Tibial artery (tissue), 4 donors: ENCODE results near the gene AFF3.
"Not testable (repeated sequence)": the region's sequence is repeated elsewhere in the genome, so short reads cannot be mapped to it uniquely, and the experiment has no call there.

Experiments
- DNase-seq, 2 donors: peaks; one replicate each; pipeline ENCODE4 v3.0.0-alpha.2; 2019
- H3K27ac ChIP-seq, 2 donors: fragments of 200-600 bp; sonication (generic) in 1 of 2; 1 replicate in 1 of 2; 2 replicates in 1 of 2; pipeline ENCODE4 v1.5.1; 2018 to 2019; ENCODE audit warnings: mild to moderate bottlenecking in 1 of 2
- H3K27me3 ChIP-seq, 2 donors: fragments of 200-600 bp; sonication (generic) in 1 of 2; one replicate each; pipeline versions ENCODE4 v1.5.1 to v1.6.0; 2016 to 2019
- H3K36me3 ChIP-seq, 3 donors: fragments of 200-600 bp; sonication (generic) in 2 of 3; one replicate each; pipeline ENCODE4 v1.5.1; 2016 to 2019; ENCODE audit warnings: mild to moderate bottlenecking in 2 of 3
- H3K4me1 ChIP-seq, 4 donors: fragments of 200-600 bp; sonication (generic) in 2 of 4; 1 replicate in 3 of 4; 2 replicates in 1 of 4; pipeline ENCODE4 v1.5.1; 2016 to 2019
- H3K4me3 ChIP-seq, 2 donors: fragments of 200-600 bp; sonication (generic) in 1 of 2; 1 replicate in 1 of 2; 2 replicates in 1 of 2; pipeline ENCODE4 v1.5.1; 2018 to 2019; ENCODE audit warnings: mild to moderate bottlenecking in 2 of 2
- H3K9me3 ChIP-seq, 3 donors: fragments of 200-600 bp; sonication (generic) in 1 of 3; one replicate each; pipeline ENCODE4 v1.5.1; 2016 to 2019
- intact Hi-C: fragments of 100-400 bp; cut with DNase I; formaldehyde crosslinking; loops from one replicate; pipeline ENCODE4 v1.15.0; 2023; ENCODE audit warnings: low total_unique reads
- TF ChIP-seq, protein P1 (sequence below), 2 experiments: fragments of 200-600 bp in 1 of 2; fragments of 450-650 bp in 1 of 2; IDR thresholded peaks; one replicate each; pipeline ENCODE4 v1.5.1; 2017 to 2019; ENCODE audit warnings: antibody characterized with exemption in 2 of 2, mild to moderate bottlenecking in 1 of 2, moderate library complexity in 1 of 2

Gene AFF3

GRCh38 chr2:100107440-100107839 is 35.0 kb downstream of the AFF3 start:
- TF ChIP-seq, protein P1, sequence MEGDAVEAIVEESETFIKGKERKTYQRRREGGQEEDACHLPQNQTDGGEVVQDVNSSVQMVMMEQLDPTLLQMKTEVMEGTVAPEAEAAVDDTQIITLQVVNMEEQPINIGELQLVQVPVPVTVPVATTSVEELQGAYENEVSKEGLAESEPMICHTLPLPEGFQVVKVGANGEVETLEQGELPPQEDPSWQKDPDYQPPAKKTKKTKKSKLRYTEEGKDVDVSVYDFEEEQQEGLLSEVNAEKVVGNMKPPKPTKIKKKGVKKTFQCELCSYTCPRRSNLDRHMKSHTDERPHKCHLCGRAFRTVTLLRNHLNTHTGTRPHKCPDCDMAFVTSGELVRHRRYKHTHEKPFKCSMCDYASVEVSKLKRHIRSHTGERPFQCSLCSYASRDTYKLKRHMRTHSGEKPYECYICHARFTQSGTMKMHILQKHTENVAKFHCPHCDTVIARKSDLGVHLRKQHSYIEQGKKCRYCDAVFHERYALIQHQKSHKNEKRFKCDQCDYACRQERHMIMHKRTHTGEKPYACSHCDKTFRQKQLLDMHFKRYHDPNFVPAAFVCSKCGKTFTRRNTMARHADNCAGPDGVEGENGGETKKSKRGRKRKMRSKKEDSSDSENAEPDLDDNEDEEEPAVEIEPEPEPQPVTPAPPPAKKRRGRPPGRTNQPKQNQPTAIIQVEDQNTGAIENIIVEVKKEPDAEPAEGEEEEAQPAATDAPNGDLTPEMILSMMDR (IDR thresholded peaks at IDR 0.05): no peak
- Histone ChIP-seq H3K9me3 (no peaks in the 10 kb centered on the region), H3K4me1 (peaks cover 0 to 18% (median 9%) of the 10 kb centered on the region in 4 donors), H3K27me3 (no peaks in the 10 kb centered on the region), H3K27ac (no peak overlapping the region), H3K4me3 (no peak overlapping the region), H3K36me3 (no peaks in the 10 kb centered on the region)
- intact Hi-C loops: no loop called here
- no peak for DNase-seq

GRCh38 chr2:100106460-100106859 is 35.9 kb downstream of the AFF3 start:
- Histone ChIP-seq H3K27me3 (no peaks in the 10 kb centered on the region), H3K4me1 (peaks cover 0 to 18% (median 9%) of the 10 kb centered on the region in 4 donors), H3K4me3 (no peak overlapping the region), H3K27ac (peak overlapping the region in 1 of 2 donors; percentile 22), H3K36me3 (no peaks in the 10 kb centered on the region), H3K9me3 (no peaks in the 10 kb centered on the region)
- TF ChIP-seq, protein P1 (IDR thresholded peaks at IDR 0.05): no peak
- intact Hi-C loops: no loop called here
- DNase-seq: no peak

GRCh38 chr2:100105678-100106054 is 36.7 kb downstream of the AFF3 start:
- TF ChIP-seq, protein P1 (IDR thresholded peaks at IDR 0.05): no peak
- no peak for DNase-seq
- H3K36me3 ChIP-seq: no peaks in the 10 kb centered on the region
- no peaks in the 10 kb centered on the region for H3K9me3 ChIP-seq
- H3K27me3 ChIP-seq: no peaks in the 10 kb centered on the region
- H3K27ac ChIP-seq: no peak overlapping the region
- peaks cover 0 to 18% (median 9%) of the 10 kb centered on the region in 4 donors for H3K4me1 ChIP-seq
- H3K4me3 ChIP-seq: peak overlapping the region; percentile 68 to 73
- intact Hi-C loops: no loop called here

GRCh38 chr2:100104718-100105677 is 37.4 kb downstream of the AFF3 start:
- no peak for DNase-seq
- Histone ChIP-seq H3K27ac (peak overlapping the region; percentile 54 to 57), H3K4me1 (peaks cover 0 to 18% (median 9%) of the 10 kb centered on the region in 4 donors), H3K9me3 (no peaks in the 10 kb centered on the region), H3K36me3 (no peaks in the 10 kb centered on the region), H3K27me3 (no peaks in the 10 kb centered on the region), H3K4me3 (peak overlapping the region; percentile 68 to 73)
- TF ChIP-seq, protein P1 (IDR thresholded peaks at IDR 0.05): no peak
- intact Hi-C loops: no loop called here

DNA sequence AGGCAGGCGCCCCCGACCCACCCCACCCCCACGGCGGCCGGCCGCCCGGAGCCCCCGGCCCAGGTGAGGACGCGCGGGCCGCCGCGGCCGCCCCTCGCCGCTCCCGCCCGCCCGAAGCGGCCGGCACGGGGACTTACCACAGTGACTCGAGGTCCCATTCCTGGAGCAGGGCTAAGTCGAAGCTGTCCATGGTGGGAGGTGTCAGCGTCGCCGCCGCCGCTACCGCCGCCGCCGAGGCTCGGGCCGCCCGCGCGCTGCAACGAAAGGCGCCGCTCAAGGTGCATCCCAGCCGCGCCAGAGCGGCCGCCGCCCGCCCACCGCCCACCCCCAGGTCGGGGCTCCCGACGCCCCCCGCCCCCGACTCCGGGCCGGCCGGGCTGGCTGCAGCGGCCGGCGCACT is 38.1 kb downstream of the AFF3 start:
- intact Hi-C loops, H3K27ac ChIP-seq, H3K27me3 ChIP-seq, H3K36me3 ChIP-seq, H3K9me3 ChIP-seq, DNase-seq: not testable (repeated sequence)
- H3K4me1 ChIP-seq: peaks cover 0 to 18% (median 9%) of the 10 kb centered on the region in 4 donors
- peak overlapping the region; percentile 68 to 73 for H3K4me3 ChIP-seq

GRCh38 chr2:100103527-100104252 is 38.7 kb downstream of the AFF3 start:
- intact Hi-C loops, H3K36me3 ChIP-seq, H3K27me3 ChIP-seq, DNase-seq, H3K9me3 ChIP-seq: not testable (repeated sequence)
- peak overlapping the region; percentile 68 to 73 for H3K4me3 ChIP-seq
- H3K27ac ChIP-seq: peak overlapping the region in 1 of 2 donors; percentile 47
- peaks cover 0 to 18% (median 9%) of the 10 kb centered on the region in 4 donors for H3K4me1 ChIP-seq

DNA sequence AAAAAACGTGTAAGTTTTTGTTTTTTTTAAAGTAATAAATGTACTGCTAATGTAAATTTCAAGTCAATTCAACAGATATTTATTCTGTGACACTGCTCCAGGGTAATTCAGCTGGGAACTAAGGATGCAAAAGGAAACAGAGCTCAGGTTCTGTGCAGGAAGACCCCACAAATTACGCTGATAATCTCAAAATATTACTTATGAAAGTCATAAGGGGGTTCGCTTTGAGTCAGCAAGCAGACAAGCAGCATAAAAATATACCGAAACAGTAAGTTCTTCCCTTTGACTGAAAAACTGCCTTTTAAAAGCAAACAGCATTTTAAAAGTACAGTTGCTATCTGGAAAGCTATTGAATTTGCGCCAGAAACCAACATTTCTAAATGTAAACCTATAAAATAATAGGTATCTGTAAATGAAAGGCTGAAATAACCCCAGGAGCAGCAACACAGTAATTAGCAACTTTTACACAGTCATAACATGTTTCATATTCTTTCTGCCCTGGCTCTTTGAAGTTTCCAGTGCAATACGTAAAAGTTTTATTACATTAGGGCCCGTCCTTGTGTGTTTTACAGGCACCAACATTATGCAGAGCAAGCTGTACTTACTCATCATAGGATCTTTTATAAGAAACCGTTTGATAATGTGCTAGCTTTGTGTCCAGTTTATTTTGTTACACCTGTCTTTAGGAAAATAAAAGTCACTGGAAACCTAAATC is 39.8 kb downstream of the AFF3 start:
- H3K9me3 ChIP-seq, intact Hi-C loops: not testable (repeated sequence)

DNA sequence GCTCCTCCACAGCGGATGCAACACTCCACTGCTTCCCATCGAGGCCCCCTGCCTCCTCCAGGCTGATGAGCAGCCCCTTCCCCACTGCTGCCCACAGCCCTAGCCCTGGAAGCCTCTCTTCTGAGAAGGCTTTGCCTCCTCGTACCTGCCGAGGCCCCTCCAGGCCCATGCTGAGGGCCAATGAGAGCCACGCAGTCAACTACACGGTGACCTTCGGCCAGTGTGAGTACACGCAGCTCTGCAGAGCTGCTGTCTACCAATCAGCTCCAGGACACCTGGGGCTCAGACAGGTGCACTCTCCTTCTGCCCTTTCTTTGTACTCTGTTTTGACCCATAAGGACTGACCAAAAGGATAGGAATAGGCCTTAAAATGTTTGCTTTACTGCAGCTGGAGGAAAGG is 43.5 kb downstream of the AFF3 start:
- H3K27me3 ChIP-seq, H3K4me3 ChIP-seq, intact Hi-C loops, DNase-seq, H3K27ac ChIP-seq, H3K9me3 ChIP-seq, H3K36me3 ChIP-seq, H3K4me1 ChIP-seq: not testable (repeated sequence)

More for the DNA sequence above, 39.8 kb downstream of the AFF3 start:
- H3K4me3 ChIP-seq, H3K27me3 ChIP-seq, DNase-seq, H3K27ac ChIP-seq, H3K36me3 ChIP-seq: not testable (repeated sequence)
- H3K4me1 ChIP-seq: peaks cover 0 to 18% (median 9%) of the 10 kb centered on the region in 4 donors

DNA sequence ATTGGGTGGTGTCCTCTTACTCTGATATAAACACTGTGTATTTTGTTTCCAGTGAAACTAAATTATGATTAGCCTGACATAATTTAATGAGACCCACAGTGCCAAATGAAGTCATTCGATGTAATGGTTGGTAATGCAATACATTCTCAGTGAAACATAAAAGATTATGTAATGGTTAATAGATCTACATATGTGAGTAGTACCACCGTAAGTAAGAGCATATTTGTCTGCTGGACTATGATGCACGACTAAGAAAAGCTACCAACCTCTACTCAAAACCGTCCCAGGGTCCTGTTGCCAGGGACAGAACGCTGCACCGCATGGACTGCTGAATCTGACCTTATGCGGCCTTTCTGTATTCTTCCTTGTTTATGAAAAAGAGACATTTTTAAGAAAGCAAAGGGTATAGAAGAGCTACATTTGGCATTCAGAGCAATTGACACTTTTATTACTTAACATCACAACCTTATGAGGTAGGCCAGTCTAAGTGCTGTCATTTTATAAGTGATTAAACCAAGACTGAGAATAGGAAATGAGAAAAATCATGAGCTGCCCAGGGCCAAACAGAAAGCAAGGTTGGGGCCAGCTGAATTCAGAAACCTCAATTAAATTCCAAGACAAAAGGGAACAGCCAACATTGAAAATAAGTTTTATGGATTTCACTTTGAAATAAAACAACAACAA is 44.6 kb downstream of the AFF3 start:
- H3K27me3 ChIP-seq, DNase-seq, H3K36me3 ChIP-seq, H3K4me1 ChIP-seq, H3K9me3 ChIP-seq, H3K4me3 ChIP-seq, intact Hi-C loops, H3K27ac ChIP-seq: not testable (repeated sequence)
